CD8-positive, alpha-beta memory T cell (primary cell): Measurements from ENCODE around the gene PDCD5. TPM values are rescaled to one million over a fixed set of nuclear protein-coding genes. Genes with fewer than 3 reads are reported as not detected.
A peak's percentile ranks its signal among the peaks of the same experiment; 100 is the strongest.
"Not testable (repeated sequence)": the region's sequence is repeated elsewhere in the genome, so short reads cannot be mapped to it uniquely, and the experiment has no call there.

ENCODE experiments used
- CTCF ChIA-PET: fragments of 350-600 bp; sonication (Branson Sonifier 250); formaldehyde crosslinking; loops from one replicate; lab custom pipeline; 2021; ENCODE audit warnings: antibody characterized with exemption; lab: Charles Lee
- POLR2A ChIA-PET: fragments of 350-600 bp; sonication (Branson Sonifier 250); formaldehyde crosslinking; loops from one replicate; lab custom pipeline; 2021; ENCODE audit warnings: antibody characterized with exemption; lab: Charles Lee
- DNase-seq, 5 donors: peaks; one replicate each; pipeline versions ENCODE4 v3.0.0 to v3.0.0-alpha.2; 2020 to 2022; ENCODE audit warnings: mixed read lengths in 1 of 5
- H3K27ac ChIP-seq: one replicate; pipeline ENCODE4 v1.7.0; 2013; ENCODE audit warnings: low read depth, mild to moderate bottlenecking, low read length, moderate library complexity
- H3K27me3 ChIP-seq: 2 replicates; pipeline ENCODE4 v1.7.0; 2013; ENCODE audit warnings: low read length, mild to moderate bottlenecking; ENCODE audit not compliant: insufficient read depth, poor library complexity, severe bottlenecking
- H3K36me3 ChIP-seq: 2 replicates; pipeline ENCODE4 v1.7.0; 2013; ENCODE audit warnings: mild to moderate bottlenecking, low read length, moderate library complexity; ENCODE audit not compliant: insufficient read depth
- H3K4me1 ChIP-seq: 2 replicates; pipeline ENCODE4 v1.7.0; 2013; ENCODE audit warnings: mild to moderate bottlenecking, low read length, moderate library complexity; ENCODE audit not compliant: insufficient read depth
- H3K4me3 ChIP-seq: 2 replicates; pipeline ENCODE4 v1.7.0; 2013; ENCODE audit warnings: mild to moderate bottlenecking, low read length
- H3K9me3 ChIP-seq: 2 replicates; pipeline ENCODE4 v1.7.0; 2013; ENCODE audit warnings: mild to moderate bottlenecking, low read length
- H3K27ac Mint-ChIP-seq, 8 donors: one replicate each; pipeline ENCODE4 v1.8.0; 2020 to 2021; ENCODE audit warnings: mixed read lengths in 8 of 8, mild to moderate bottlenecking in 6 of 8, inconsistent platforms in 3 of 8, moderate library complexity in 3 of 8
- H3K27me3 Mint-ChIP-seq, 2 donors: one replicate each; pipeline ENCODE4 v1.8.0; 2020 to 2021; ENCODE audit warnings: mixed read lengths in 2 of 2, mild to moderate bottlenecking in 1 of 2, moderate library complexity in 1 of 2
- H3K36me3 Mint-ChIP-seq, 3 donors: one replicate each; pipeline ENCODE4 v1.8.0; 2020 to 2021; ENCODE audit warnings: mixed read lengths in 3 of 3, inconsistent platforms in 1 of 3, mild to moderate bottlenecking in 1 of 3
- H3K4me1 Mint-ChIP-seq, 3 donors: one replicate each; pipeline ENCODE4 v1.8.0; 2020 to 2021; ENCODE audit warnings: mixed read lengths in 3 of 3, inconsistent platforms in 1 of 3, mild to moderate bottlenecking in 1 of 3
- H3K4me3 Mint-ChIP-seq, 7 donors: one replicate each; pipeline ENCODE4 v1.8.0; 2020 to 2021; ENCODE audit warnings: mixed read lengths in 7 of 7, mild to moderate bottlenecking in 6 of 7, moderate library complexity in 4 of 7, inconsistent platforms in 2 of 7
- H3K9me3 Mint-ChIP-seq, 5 donors: one replicate each; pipeline ENCODE4 v1.8.0; 2020 to 2022; ENCODE audit warnings: mixed read lengths in 5 of 5, mild to moderate bottlenecking in 3 of 5, moderate library complexity in 2 of 5, inconsistent platforms in 1 of 5
- polyA plus RNA-seq: library from polyadenylated mRNA; unstranded; fragments of 300-500 nt; fragmentation: Illumina TruSeq; gene quantifications from one replicate; pipeline ENCODE4 v1.2.3, GENCODE V29; 2021
- total RNA-seq, 2 experiments: library from RNA; stranded (reverse); gene quantifications; one replicate each; pipeline ENCODE4 v1.2.3, GENCODE V29; 2021

Gene PDCD5
- total and polyA plus RNA-seq, 3 experiments from 2014 or later, result 140 to 281 (median 269) TPM

DNA sequence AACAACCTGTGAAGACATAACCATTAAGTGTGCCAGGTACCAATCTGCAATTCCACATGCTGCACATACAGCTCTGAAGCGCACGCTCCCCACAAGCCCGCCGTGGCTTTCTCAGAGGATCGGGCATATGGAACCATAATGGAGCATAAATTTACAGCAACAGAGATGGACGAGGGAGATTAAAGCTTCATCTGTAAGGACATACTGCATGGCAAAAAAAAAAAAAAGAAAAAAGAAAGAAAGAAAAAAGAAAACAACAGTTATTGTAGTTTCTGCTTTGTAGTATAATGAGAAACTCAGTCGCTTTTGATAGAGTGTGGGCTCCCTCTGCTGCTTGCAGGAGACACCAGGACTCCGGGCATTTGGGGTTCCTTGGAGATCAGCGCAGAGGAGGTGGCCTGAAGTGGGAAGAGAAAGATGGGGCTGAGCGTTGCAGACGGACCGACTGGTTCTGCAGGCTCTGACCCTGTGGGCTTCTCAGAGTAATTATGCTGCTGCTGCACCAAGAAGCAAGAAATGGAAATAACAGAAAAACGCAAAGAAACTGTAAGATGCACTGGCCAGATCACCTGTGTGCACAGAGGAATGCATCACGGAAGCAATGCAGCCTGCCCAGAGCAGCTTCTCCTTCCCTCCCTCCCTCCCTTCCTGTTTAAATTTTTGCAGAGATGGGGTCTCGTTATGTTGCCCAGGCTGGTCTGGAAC is 10.8 kb upstream of the PDCD5 start:
- Histone ChIP-seq H3K9me3 (no peaks in the 10 kb centered on the region), H3K27me3 (no peaks in the 10 kb centered on the region), H3K4me3 (no peak overlapping the region), H3K36me3 (no peaks in the 10 kb centered on the region), H3K4me1 (peaks cover 5% of the 10 kb centered on the region), H3K27ac (no peak overlapping the region)
- peaks cover 15 to 21% (median 19%) of the 10 kb centered on the region in 3 donors for H3K4me1 Mint-ChIP-seq
- H3K36me3 Mint-ChIP-seq, result no peaks in the 10 kb centered on the region
- H3K27ac Mint-ChIP-seq, result peak overlapping the region in 1 of 8 donors; percentile 1
- H3K4me3 Mint-ChIP-seq, result peak overlapping the region in 4 of 7 donors; percentile 38 to 61 (median 55)
- H3K9me3 Mint-ChIP-seq, result no peaks in the 10 kb centered on the region
- peaks cover 23 to 32% of the 10 kb centered on the region in 2 donors for H3K27me3 Mint-ChIP-seq
- DNase-seq, result peak; percentile 30 to 63 (median 33)
- ChIA-PET CTCF (interaction anchor here (0.6 to 3.9 kb wide), 9 partner anchors 10 to 232 kb away, joined by 3 to 19 read pairs (median 4); partner anchors contain the start of genes PDCD5 and ZNF507), POLR2A (no interaction called here)

DNA sequence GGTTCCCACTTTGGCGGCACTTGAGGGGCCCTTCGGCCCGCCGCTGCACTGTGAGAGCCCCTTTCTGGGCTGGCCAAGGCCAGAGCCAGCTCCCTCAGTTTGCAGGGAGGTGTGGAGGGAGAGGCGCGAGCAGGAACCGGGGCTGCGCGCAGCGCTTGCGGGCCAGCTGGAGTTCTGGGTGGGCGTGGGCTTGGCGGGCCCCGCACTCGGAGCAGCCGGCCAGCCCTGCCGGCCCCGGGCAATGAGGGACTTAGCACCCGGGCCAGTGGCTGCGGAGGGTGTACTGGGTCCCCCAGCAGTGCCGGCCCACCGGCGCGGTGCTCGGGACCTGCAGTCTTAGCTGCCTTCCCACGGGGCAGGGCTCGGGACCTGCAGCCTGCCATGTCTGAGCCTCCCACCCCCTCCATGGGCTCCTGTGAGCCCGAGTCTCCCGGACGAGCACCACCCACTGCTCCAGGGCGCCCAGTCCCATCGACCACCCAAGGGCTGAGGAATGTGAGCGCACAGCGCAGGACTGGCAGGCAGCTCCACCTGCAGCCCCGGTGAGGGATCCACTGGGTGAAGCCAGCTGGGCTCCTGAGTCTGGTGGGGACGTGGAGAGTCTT is 9.4 kb upstream of the PDCD5 start:
- H3K4me1 Mint-ChIP-seq, result peaks cover 15 to 21% (median 19%) of the 10 kb centered on the region in 3 donors
- not testable (repeated sequence) for H3K9me3 Mint-ChIP-seq, H3K27me3 ChIP-seq, H3K9me3 ChIP-seq, H3K4me3 Mint-ChIP-seq, H3K4me1 ChIP-seq, H3K27ac Mint-ChIP-seq, H3K36me3 ChIP-seq, H3K4me3 ChIP-seq, H3K36me3 Mint-ChIP-seq, H3K27ac ChIP-seq, DNase-seq
- H3K27me3 Mint-ChIP-seq, result peaks cover 22 to 32% of the 10 kb centered on the region in 2 donors
- ChIA-PET POLR2A (interaction anchor here (1.3 kb wide), 1 partner anchor 9 kb away, joined by 4 read pairs; the partner anchor contains the start of gene PDCD5), CTCF (interaction anchor here (0.6 to 3.9 kb wide), 3 partner anchors 9 to 231 kb away, joined by 3 to 19 read pairs (median 4); partner anchors contain the start of gene PDCD5)

DNA sequence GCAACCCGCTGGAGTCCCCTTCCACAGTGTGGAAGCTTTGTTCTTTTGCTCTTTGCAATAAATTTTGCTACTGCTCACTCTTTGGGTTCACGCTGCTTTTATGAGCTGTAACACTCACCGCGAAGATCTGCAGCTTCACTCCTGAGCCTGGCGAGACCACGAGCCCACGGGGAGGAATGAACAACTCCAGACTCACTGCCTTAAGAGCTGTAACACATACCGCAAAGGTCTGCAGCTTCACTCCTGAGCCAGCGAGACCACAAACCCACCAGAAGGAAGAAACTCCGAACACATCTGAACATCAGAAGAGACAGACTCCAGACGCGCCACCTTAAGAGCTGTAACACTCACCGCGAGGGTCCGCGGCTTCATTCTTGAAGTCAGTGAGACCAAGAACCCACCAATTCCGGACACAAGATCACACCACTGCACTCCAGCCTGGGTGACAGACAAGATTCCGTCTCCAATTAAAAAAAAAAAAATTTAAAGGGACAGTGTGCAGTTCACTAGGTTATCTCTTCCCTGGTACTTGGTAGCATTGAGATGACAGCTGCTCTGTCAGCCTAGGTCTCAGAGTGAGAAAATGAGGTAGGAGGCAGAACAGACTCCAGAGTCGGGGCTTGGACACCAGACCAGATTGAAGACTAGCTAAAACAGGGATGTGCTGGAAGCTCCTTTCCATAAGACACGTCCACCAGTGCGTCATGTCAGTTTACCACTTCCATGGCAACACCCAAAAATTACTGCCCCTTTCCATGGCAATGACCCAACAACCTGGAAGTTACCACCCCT is 8.1 kb upstream of the PDCD5 start:
- H3K36me3 ChIP-seq, H3K4me1 ChIP-seq, H3K27ac ChIP-seq, H3K27me3 ChIP-seq, H3K9me3 ChIP-seq, H3K36me3 Mint-ChIP-seq, H3K9me3 Mint-ChIP-seq: not testable (repeated sequence)
- Mint-ChIP-seq H3K4me3 (peak overlapping the region; percentile 75 to 91 (median 85)), H3K27ac (peak overlapping the region; percentile 1 to 96 (median 88)), H3K27me3 (peaks cover 17 to 26% of the 10 kb centered on the region in 2 donors), H3K4me1 (peaks cover 15 to 21% (median 19%) of the 10 kb centered on the region in 3 donors)
- DNase-seq, result peak in 1 of 5 donors; percentile 34
- H3K4me3 ChIP-seq, result peak overlapping the region; percentile 12
- POLR2A ChIA-PET, result interaction anchor here (0.6 to 1.3 kb wide), 2 partner anchors 8 to 68 kb away, joined by 4 to 7 read pairs; partner anchors contain the start of gene PDCD5
- CTCF ChIA-PET, result interaction anchor here (3.9 kb wide), 1 partner anchor 233 kb away, joined by 19 read pairs; no protein-coding TSS in a partner anchor

DNA sequence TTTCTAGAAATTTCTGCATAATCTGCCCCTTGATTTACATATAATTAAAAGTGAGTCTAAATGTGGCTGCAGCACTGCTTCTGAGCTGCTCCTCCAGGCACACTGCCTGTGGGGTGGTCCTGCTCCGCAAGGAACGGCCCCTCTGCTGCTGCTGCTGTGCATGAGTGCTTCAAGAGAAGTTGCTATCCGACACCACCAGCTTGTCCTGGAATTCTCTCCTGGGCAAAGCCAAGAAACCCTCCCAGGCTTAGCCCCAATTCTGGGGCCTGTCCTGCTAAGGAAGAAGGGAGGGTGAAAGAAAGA is 7.5 kb upstream of the PDCD5 start:
- DNase-seq, result no peak
- Mint-ChIP-seq H3K36me3 (peaks cover 0 to 4% (median 4%) of the 10 kb centered on the region in 3 donors), H3K4me1 (peaks cover 15 to 21% (median 19%) of the 10 kb centered on the region in 3 donors), H3K4me3 (peak overlapping the region in 6 of 7 donors; percentile 39 to 91 (median 78)), H3K27me3 (peaks cover 17 to 23% of the 10 kb centered on the region in 2 donors), H3K9me3 (no peaks in the 10 kb centered on the region), H3K27ac (peak overlapping the region in 1 of 8 donors; percentile 27)
- POLR2A ChIA-PET, result no interaction called here
- Histone ChIP-seq H3K27me3 (no peaks in the 10 kb centered on the region), H3K27ac (no peak overlapping the region), H3K4me3 (no peak overlapping the region), H3K4me1 (peaks cover 5% of the 10 kb centered on the region), H3K9me3 (no peaks in the 10 kb centered on the region), H3K36me3 (no peaks in the 10 kb centered on the region)
- CTCF ChIA-PET, result no interaction called here

DNA sequence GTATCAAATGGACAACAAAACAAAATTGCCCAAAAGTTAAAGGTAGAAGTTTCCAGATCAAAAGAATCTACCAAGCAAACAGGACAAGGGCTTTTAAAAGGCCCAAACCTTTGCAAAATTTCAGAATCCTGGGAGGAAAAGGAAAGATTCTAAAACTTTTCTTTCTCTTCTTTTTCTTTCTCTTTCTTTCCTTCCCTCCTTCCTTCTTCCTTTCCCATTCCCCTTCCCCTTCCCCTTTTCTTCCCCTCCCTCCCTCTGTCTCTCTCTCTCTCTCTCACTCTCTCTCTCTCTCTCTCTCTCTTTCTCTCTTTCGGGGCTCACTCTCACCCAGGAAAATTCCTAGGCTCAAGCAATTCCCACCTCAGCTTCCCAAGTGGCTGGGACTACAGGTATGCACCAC is 4.2 kb upstream of the PDCD5 start:
- Mint-ChIP-seq H3K9me3 (no peaks in the 10 kb centered on the region), H3K4me3 (peak overlapping the region in 1 of 7 donors; percentile 46), H3K27me3 (peaks cover 5 to 9% of the 10 kb centered on the region in 2 donors), H3K27ac (no peak overlapping the region), H3K36me3 (peaks cover 2 to 4% (median 4%) of the 10 kb centered on the region in 3 donors), H3K4me1 (peaks cover 18 to 22% (median 20%) of the 10 kb centered on the region in 3 donors)
- CTCF ChIA-PET, result no interaction called here
- Histone ChIP-seq H3K36me3 (no peaks in the 10 kb centered on the region), H3K27me3 (no peaks in the 10 kb centered on the region), H3K4me1 (peaks cover 15% of the 10 kb centered on the region), H3K9me3 (no peaks in the 10 kb centered on the region), H3K4me3 (no peak overlapping the region), H3K27ac (no peak overlapping the region)
- POLR2A ChIA-PET, result no interaction called here
- DNase-seq, result no peak

DNA sequence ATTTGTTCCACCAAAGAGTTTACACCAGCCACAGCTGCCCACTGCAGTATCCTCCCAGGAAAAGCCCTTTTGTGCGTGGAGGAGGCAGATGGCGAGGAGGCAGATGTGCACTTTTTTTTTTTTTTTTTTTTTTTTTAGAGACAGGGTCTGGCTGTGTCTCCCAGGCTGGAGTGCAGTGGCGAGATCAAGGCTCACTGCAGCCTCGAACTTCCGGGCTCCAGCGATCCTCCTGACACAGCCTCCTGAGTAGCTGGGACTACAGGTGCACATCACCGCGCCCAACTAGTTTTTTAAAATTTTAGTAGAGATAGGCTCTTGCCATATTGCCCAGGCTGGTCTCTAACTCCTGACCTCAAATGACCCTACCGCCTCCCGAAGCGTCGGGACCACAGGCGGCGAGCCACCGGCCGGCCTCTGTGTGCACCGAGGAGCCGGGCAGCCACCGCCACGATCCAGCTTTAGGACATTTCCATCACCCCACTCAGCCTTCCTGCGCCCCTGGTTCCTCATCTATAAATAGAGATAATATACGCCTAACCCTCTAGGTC is 563 bp upstream of the PDCD5 start:
- H3K9me3 Mint-ChIP-seq, result no peaks in the 10 kb centered on the region
- peak overlapping the region; percentile 87 to 98 (median 92) for H3K4me3 Mint-ChIP-seq
- peaks cover 24 to 39% (median 35%) of the 10 kb centered on the region in 3 donors for H3K4me1 Mint-ChIP-seq
- H3K27me3 Mint-ChIP-seq, result peaks cover 1 to 4% of the 10 kb centered on the region in 2 donors
- Histone ChIP-seq H3K27ac (peak overlapping the region; percentile 41), H3K36me3 (no peaks in the 10 kb centered on the region), H3K4me1 (peaks cover 21% of the 10 kb centered on the region), H3K27me3 (no peaks in the 10 kb centered on the region), H3K9me3 (no peaks in the 10 kb centered on the region), H3K4me3 (peak overlapping the region; percentile 84)
- ChIA-PET CTCF (interaction anchor here (1.1 to 1.5 kb wide), 2 partner anchors 9 to 19 kb away, joined by 4 read pairs; no protein-coding TSS in a partner anchor), POLR2A (interaction anchor here (0.6 to 1.1 kb wide), 5 partner anchors 8 to 1771 kb away, joined by 3 to 5 read pairs (median 4); partner anchors contain the start of genes ANKRD27 and ZNF507)
- H3K36me3 Mint-ChIP-seq, result peaks cover 4 to 19% (median 4%) of the 10 kb centered on the region in 3 donors
- DNase-seq, result peak in 1 of 5 donors; percentile 10
- peak overlapping the region in 7 of 8 donors; percentile 46 to 96 (median 92) for H3K27ac Mint-ChIP-seq

DNA sequence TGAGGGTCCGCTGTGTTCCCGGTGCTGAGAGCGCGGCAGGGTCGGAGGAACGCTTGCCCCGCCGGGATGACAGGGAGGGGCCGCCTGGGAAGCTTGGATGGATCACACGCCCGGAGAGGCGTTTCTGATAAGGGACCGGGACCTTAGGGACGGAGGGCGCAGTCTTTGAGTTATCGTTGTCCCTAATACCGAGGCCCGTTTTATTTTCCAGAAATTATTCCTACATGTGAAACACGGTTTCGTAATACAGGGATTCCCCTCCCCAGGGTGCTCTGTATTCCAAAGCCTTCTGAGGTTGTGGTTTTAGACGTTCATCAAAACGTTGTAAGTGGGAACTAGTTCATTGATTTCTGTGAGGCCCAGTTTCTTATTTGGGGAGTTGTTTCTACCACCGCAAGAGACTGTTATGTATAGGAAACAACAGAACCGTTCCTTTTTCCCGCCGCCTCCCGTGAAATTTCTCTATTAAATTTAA is 752 bp downstream of the PDCD5 start:
- Mint-ChIP-seq H3K9me3 (no peaks in the 10 kb centered on the region), H3K4me1 (peaks cover 32 to 52% (median 48%) of the 10 kb centered on the region in 3 donors), H3K4me3 (peak overlapping the region; percentile 78 to 91 (median 82)), H3K36me3 (peaks cover 0 to 33% (median 2%) of the 10 kb centered on the region in 3 donors), H3K27me3 (peaks cover 0 to 1% of the 10 kb centered on the region in 2 donors), H3K27ac (peak overlapping the region; percentile 41 to 88 (median 78))
- ChIA-PET CTCF (interaction anchor here (1.5 kb wide), 1 partner anchor 18 kb away, joined by 4 read pairs; no protein-coding TSS in a partner anchor), POLR2A (interaction anchor here (0.8 kb wide), 1 partner anchor 176 kb away, joined by 3 read pairs; the partner anchor contains the start of gene DPY19L3)
- peaks cover 11% of the 10 kb centered on the region for H3K36me3 ChIP-seq
- no peaks in the 10 kb centered on the region for H3K9me3 ChIP-seq
- no peak for DNase-seq
- peak overlapping the region; percentile 71 for H3K27ac ChIP-seq
- H3K4me1 ChIP-seq, result peaks cover 21% of the 10 kb centered on the region
- no peaks in the 10 kb centered on the region for H3K27me3 ChIP-seq
- H3K4me3 ChIP-seq, result peak overlapping the region; percentile 84
